AG08396 (cell line): ENCODE data around the gene PSORS1C2.
"Not testable (repeated sequence)": the region's sequence is repeated elsewhere in the genome, so short reads cannot be mapped to it uniquely, and the experiment has no call there.

Experiments
- DNase-seq: peaks from one replicate; pipeline ENCODE4 v3.0.0; 2012; ENCODE audit warnings: low spot score, mixed read lengths

The PSORS1C2 gene

GRCh38 chr6:31138982-31139381 is at the start of gene PSORS1C2:
Gene PSORS1C2 (minus strand): TSS chr6:31139066. CDS start chr6:31139026, 40 bp downstream.
- DNase-seq: no peak

- DNase-seq: no peak
These were observed 48.9 kb upstream of the PSORS1C2 start for GRCh38 chr6:31187780-31188194.

GRCh38 chr6:31186052-31186734 is 47.3 kb upstream of the PSORS1C2 start:
- DNase-seq: no peak

GRCh38 chr6:31185695-31186051 is 46.8 kb upstream of the PSORS1C2 start:
- DNase-seq: not testable (repeated sequence)

GRCh38 chr6:31183859-31184258 is 45.0 kb upstream of the PSORS1C2 start:
- DNase-seq: not testable (repeated sequence)

GRCh38 chr6:31183287-31183686 is 44.4 kb upstream of the PSORS1C2 start:
- DNase-seq: not testable (repeated sequence)

- DNase-seq: peak; percentile 87
These were observed 41.6 kb upstream of the PSORS1C2 start for GRCh38 chr6:31180500-31180899.

- DNase-seq: no peak
These were observed 41.0 kb upstream of the PSORS1C2 start for GRCh38 chr6:31179896-31180295.

GRCh38 chr6:31179042-31179386 is 40.1 kb upstream of the PSORS1C2 start:
- no peak for DNase-seq

- DNase-seq: no peak
These were observed 39.5 kb upstream of the PSORS1C2 start for GRCh38 chr6:31178143-31179041.

- DNase-seq: peak; percentile 71
These were observed 37.1 kb upstream of the PSORS1C2 start for GRCh38 chr6:31175971-31176370.

- DNase-seq: no peak
These were observed 35.5 kb upstream of the PSORS1C2 start for GRCh38 chr6:31174378-31174777.

GRCh38 chr6:31173406-31173805 is 34.5 kb upstream of the PSORS1C2 start:
- no peak for DNase-seq

- no peak for DNase-seq
These were observed 34.1 kb upstream of the PSORS1C2 start for GRCh38 chr6:31172973-31173384.

GRCh38 chr6:31171931-31172905 is 33.4 kb upstream of the PSORS1C2 start:
- no peak for DNase-seq

- no peak for DNase-seq
These were observed 32.3 kb upstream of the PSORS1C2 start for GRCh38 chr6:31170987-31171671.

GRCh38 chr6:31170600-31170881 is 31.7 kb upstream of the PSORS1C2 start, which contains the start of gene POU5F1:
Gene POU5F1 (minus strand): TSS chr6:31170682. CDS start chr6:31170620, 62 bp downstream.
- no peak for DNase-seq

- DNase-seq: not testable (repeated sequence)
These were observed 31.2 kb upstream of the PSORS1C2 start for GRCh38 chr6:31169858-31170599.

GRCh38 chr6:31169123-31169857 is 30.4 kb upstream of the PSORS1C2 start:
- DNase-seq: no peak

- DNase-seq: no peak
These were observed 29.7 kb upstream of the PSORS1C2 start for GRCh38 chr6:31168606-31169005.
